ENCODE results near the gene GRB10. TPM values are rescaled to one million over a fixed set of nuclear protein-coding genes. Genes with fewer than 3 reads are reported as not detected.

GRB10 gene
- polyA plus RNA-seq, 1 donor from 2014 or later = 78.4 TPM

DNA sequence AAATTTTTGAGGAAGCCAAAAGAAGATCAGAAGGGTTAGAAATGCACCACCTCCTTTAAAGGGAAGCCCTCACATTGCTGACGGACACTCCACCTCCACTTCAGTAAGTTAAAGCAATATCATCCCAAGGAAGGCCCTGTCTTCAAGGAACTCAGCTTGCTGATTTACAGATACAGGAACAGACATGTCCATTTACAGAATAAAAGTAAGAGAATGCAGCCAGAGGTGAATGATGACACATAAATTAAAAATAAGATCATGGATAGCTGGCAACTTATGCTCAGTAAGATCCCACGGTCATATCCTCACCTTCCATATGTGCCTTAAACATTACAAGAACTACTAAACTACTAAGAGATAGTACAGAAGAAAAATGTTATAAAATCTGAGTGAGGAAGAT lies 20.4 kb downstream of the GRB10 start:
- Histone ChIP-seq H3K4me2 (ENCODE audit: low read length) (no peak overlapping the region), H3K9ac (ENCODE audit: low read length) (no peak overlapping the region), H3K9me2 (ENCODE audit: insufficient read depth, low read length) (no peaks in the 10 kb centered on the region), H4K20me1 (ENCODE audit: insufficient read depth) (no peaks in the 10 kb centered on the region), H3K4me3 (ENCODE audit: low read length) (no peak overlapping the region), H3K36me3 (ENCODE audit: insufficient read depth, low read length) (no peaks in the 10 kb centered on the region), H3K9me3 (ENCODE audit: low read length) (no peaks in the 10 kb centered on the region), H3F3A (ENCODE audit: insufficient read depth, low read length, poor library complexity, severe bottlenecking) (no peaks in the 10 kb centered on the region), H3K79me2 (replicated peaks; ENCODE audit: insufficient read depth, low read length) (peaks cover 76% of the 10 kb centered on the region), H3K27ac (ENCODE audit: low read length) (no peak overlapping the region), H3K27me3 (ENCODE audit: insufficient read depth, low read depth, low read length) (no peaks in the 10 kb centered on the region), H2AFZ (ENCODE audit: low read depth, low read length) (no peak overlapping the region)
- TF ChIP-seq POLR2AphosphoS5 (IDR thresholded peaks at IDR 0.05) (no peak), RAD21 (conservative IDR thresholded peaks at IDR 0.05) (no peak), EZH2 (IDR thresholded peaks at IDR 0.05; ENCODE audit: borderline replicate concordance, insufficient read depth, low read length, poor library complexity, severe bottlenecking) (no peak), SMC3 (conservative IDR thresholded peaks at IDR 0.05; ENCODE audit: poor library complexity) (no peak), EP300 (conservative IDR thresholded peaks at IDR 0.05; ENCODE audit: poor library complexity, severe bottlenecking) (no peak), TAF1 (IDR thresholded peaks at IDR 0.05; ENCODE audit: low read depth) (no peak), MXI1 (conservative IDR thresholded peaks at IDR 0.05; ENCODE audit: poor library complexity, severe bottlenecking) (no peak)
- TF ChIP-seq, protein P1, sequence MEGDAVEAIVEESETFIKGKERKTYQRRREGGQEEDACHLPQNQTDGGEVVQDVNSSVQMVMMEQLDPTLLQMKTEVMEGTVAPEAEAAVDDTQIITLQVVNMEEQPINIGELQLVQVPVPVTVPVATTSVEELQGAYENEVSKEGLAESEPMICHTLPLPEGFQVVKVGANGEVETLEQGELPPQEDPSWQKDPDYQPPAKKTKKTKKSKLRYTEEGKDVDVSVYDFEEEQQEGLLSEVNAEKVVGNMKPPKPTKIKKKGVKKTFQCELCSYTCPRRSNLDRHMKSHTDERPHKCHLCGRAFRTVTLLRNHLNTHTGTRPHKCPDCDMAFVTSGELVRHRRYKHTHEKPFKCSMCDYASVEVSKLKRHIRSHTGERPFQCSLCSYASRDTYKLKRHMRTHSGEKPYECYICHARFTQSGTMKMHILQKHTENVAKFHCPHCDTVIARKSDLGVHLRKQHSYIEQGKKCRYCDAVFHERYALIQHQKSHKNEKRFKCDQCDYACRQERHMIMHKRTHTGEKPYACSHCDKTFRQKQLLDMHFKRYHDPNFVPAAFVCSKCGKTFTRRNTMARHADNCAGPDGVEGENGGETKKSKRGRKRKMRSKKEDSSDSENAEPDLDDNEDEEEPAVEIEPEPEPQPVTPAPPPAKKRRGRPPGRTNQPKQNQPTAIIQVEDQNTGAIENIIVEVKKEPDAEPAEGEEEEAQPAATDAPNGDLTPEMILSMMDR (IDR thresholded peaks at IDR 0.05; ENCODE audit: poor library complexity, severe bottlenecking) = no peak
- TF ChIP-seq, protein P2, sequence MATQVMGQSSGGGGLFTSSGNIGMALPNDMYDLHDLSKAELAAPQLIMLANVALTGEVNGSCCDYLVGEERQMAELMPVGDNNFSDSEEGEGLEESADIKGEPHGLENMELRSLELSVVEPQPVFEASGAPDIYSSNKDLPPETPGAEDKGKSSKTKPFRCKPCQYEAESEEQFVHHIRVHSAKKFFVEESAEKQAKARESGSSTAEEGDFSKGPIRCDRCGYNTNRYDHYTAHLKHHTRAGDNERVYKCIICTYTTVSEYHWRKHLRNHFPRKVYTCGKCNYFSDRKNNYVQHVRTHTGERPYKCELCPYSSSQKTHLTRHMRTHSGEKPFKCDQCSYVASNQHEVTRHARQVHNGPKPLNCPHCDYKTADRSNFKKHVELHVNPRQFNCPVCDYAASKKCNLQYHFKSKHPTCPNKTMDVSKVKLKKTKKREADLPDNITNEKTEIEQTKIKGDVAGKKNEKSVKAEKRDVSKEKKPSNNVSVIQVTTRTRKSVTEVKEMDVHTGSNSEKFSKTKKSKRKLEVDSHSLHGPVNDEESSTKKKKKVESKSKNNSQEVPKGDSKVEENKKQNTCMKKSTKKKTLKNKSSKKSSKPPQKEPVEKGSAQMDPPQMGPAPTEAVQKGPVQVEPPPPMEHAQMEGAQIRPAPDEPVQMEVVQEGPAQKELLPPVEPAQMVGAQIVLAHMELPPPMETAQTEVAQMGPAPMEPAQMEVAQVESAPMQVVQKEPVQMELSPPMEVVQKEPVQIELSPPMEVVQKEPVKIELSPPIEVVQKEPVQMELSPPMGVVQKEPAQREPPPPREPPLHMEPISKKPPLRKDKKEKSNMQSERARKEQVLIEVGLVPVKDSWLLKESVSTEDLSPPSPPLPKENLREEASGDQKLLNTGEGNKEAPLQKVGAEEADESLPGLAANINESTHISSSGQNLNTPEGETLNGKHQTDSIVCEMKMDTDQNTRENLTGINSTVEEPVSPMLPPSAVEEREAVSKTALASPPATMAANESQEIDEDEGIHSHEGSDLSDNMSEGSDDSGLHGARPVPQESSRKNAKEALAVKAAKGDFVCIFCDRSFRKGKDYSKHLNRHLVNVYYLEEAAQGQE (IDR thresholded peaks at IDR 0.05; ENCODE audit: borderline replicate concordance) = no peak

DNA sequence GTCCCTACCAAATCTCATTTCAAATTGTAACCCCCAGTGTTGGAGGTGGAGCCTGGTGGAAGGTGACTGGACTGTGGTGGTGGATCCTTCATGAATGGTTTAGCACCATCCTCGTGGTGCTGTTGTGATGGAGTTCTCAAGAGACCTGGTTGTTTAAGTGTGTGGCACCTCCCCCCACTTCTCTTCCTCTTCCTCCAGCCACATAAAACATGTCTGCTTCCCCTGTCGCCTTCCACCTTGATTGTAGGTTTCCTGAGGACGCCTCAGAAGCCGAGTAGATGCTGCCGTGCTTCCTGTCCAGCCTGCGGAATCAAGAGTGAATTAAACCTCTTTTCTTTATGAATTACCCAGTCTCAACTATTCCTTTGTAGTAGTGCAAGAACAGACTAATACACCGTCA lies 21.0 kb downstream of the GRB10 start:
- Histone ChIP-seq H3F3A (ENCODE audit: insufficient read depth, low read length, poor library complexity, severe bottlenecking) (no peaks in the 10 kb centered on the region), H3K9ac (ENCODE audit: low read length) (no peak overlapping the region), H3K9me3 (ENCODE audit: low read length) (no peaks in the 10 kb centered on the region), H3K9me2 (ENCODE audit: insufficient read depth, low read length) (no peaks in the 10 kb centered on the region), H2AFZ (ENCODE audit: low read depth, low read length) (no peak overlapping the region), H3K4me3 (ENCODE audit: low read length) (no peak overlapping the region), H3K36me3 (ENCODE audit: insufficient read depth, low read length) (no peaks in the 10 kb centered on the region), H3K4me2 (ENCODE audit: low read length) (no peak overlapping the region), H3K27ac (ENCODE audit: low read length) (no peak overlapping the region), H4K20me1 (ENCODE audit: insufficient read depth) (no peaks in the 10 kb centered on the region), H3K27me3 (ENCODE audit: insufficient read depth, low read depth, low read length) (no peaks in the 10 kb centered on the region), H3K79me2 (replicated peaks; ENCODE audit: insufficient read depth, low read length) (peaks cover 81% of the 10 kb centered on the region)
- TF ChIP-seq, protein P1 (IDR thresholded peaks at IDR 0.05; ENCODE audit: poor library complexity, severe bottlenecking) = no peak
- TF ChIP-seq MXI1 (conservative IDR thresholded peaks at IDR 0.05; ENCODE audit: poor library complexity, severe bottlenecking) = no peak
- no peak for TF ChIP-seq RAD21 (conservative IDR thresholded peaks at IDR 0.05)
- no peak for TF ChIP-seq EZH2 (IDR thresholded peaks at IDR 0.05; ENCODE audit: borderline replicate concordance, insufficient read depth, low read length, poor library complexity, severe bottlenecking)
- no peak for TF ChIP-seq POLR2AphosphoS5 (IDR thresholded peaks at IDR 0.05)
- no peak for TF ChIP-seq TAF1 (IDR thresholded peaks at IDR 0.05; ENCODE audit: low read depth)
- TF ChIP-seq, protein P2 (IDR thresholded peaks at IDR 0.05; ENCODE audit: borderline replicate concordance) = no peak
- no peak for TF ChIP-seq SMC3 (conservative IDR thresholded peaks at IDR 0.05; ENCODE audit: poor library complexity)
- TF ChIP-seq EP300 (conservative IDR thresholded peaks at IDR 0.05; ENCODE audit: poor library complexity, severe bottlenecking) = no peak
